HEK293 (cell line): ENCODE results near the gene ITGB3.

Source experiments
- FEZF1 ChIP-seq: fragments of 450-650 bp; formaldehyde crosslinking; IDR thresholded peaks from 2 replicates; pipeline ENCODE4 v1.5.1; 2016; ENCODE audit warnings: missing biosample characterization, missing genetic modification characterization
- GLI2 ChIP-seq: fragments of 450-650 bp; formaldehyde crosslinking; IDR thresholded peaks from 2 replicates; pipeline ENCODE4; 2017; ENCODE audit warnings: missing biosample characterization, missing genetic modification characterization, low read depth, borderline replicate concordance
- PRDM1 ChIP-seq: fragments of 450-650 bp; formaldehyde crosslinking; IDR thresholded peaks from 2 replicates; pipeline ENCODE4; 2016; ENCODE audit warnings: missing biosample characterization, missing genetic modification characterization
- PRDM2 ChIP-seq: fragments of 450-650 bp; formaldehyde crosslinking; IDR thresholded peaks from 2 replicates; pipeline ENCODE4 v1.5.1; 2016; ENCODE audit warnings: missing biosample characterization, missing genetic modification characterization, borderline replicate concordance
- SP7 ChIP-seq: fragments of 450-650 bp; formaldehyde crosslinking; IDR thresholded peaks from 2 replicates; pipeline ENCODE4 v1.5.1; 2016; ENCODE audit warnings: missing biosample characterization, missing genetic modification characterization
- ZFP37 ChIP-seq: fragments of 450-650 bp; formaldehyde crosslinking; IDR thresholded peaks from 2 replicates; pipeline ENCODE4 v1.5.1; 2016; ENCODE audit warnings: missing biosample characterization, missing genetic modification characterization
- ZFP41 ChIP-seq: fragments of 450-650 bp; formaldehyde crosslinking; IDR thresholded peaks from 2 replicates; pipeline ENCODE4 v1.5.1; 2016; ENCODE audit warnings: missing biosample characterization, missing genetic modification characterization, borderline replicate concordance
- ZNF2 ChIP-seq: fragments of 450-650 bp; formaldehyde crosslinking; IDR thresholded peaks from 2 replicates; pipeline ENCODE4 v1.5.1; 2016; ENCODE audit warnings: missing biosample characterization, missing genetic modification characterization
- ZNF211 ChIP-seq: fragments of 450-650 bp; formaldehyde crosslinking; IDR thresholded peaks from 2 replicates; pipeline ENCODE4 v1.5.1; 2016; ENCODE audit warnings: low read depth, missing biosample characterization, missing genetic modification characterization
- ZNF26 ChIP-seq: fragments of 450-650 bp; formaldehyde crosslinking; IDR thresholded peaks from 2 replicates; pipeline ENCODE4 v1.5.1; 2016; ENCODE audit warnings: missing biosample characterization, missing genetic modification characterization
- ZNF530 ChIP-seq: fragments of 450-650 bp; formaldehyde crosslinking; IDR thresholded peaks from 2 replicates; pipeline ENCODE4 v1.5.1; 2016; ENCODE audit warnings: low read depth, missing biosample characterization, missing genetic modification characterization
- ZNF585B ChIP-seq: fragments of 450-650 bp; formaldehyde crosslinking; IDR thresholded peaks from 2 replicates; pipeline ENCODE4 v1.5.1; 2016; ENCODE audit warnings: missing biosample characterization, missing genetic modification characterization
- ZNF645 ChIP-seq: fragments of 450-650 bp; formaldehyde crosslinking; IDR thresholded peaks from 2 replicates; pipeline ENCODE4; 2016; ENCODE audit warnings: missing biosample characterization, missing genetic modification characterization
- ZNF701 ChIP-seq: fragments of 450-650 bp; formaldehyde crosslinking; IDR thresholded peaks from 2 replicates; pipeline ENCODE4 v1.5.1; 2016; ENCODE audit warnings: missing biosample characterization, missing genetic modification characterization
- ZNF707 ChIP-seq: fragments of 450-650 bp; formaldehyde crosslinking; IDR thresholded peaks from 2 replicates; pipeline ENCODE4 v1.5.1; 2016; ENCODE audit warnings: missing biosample characterization, missing genetic modification characterization
- ZNF747 ChIP-seq: fragments of 450-650 bp; formaldehyde crosslinking; IDR thresholded peaks from 2 replicates; pipeline ENCODE4 v1.5.1; 2016; ENCODE audit warnings: missing biosample characterization, missing genetic modification characterization
- ZNF791 ChIP-seq: fragments of 450-650 bp; formaldehyde crosslinking; IDR thresholded peaks from 2 replicates; pipeline ENCODE4 v1.5.1; 2016; ENCODE audit warnings: missing biosample characterization, missing genetic modification characterization
- ZNF792 ChIP-seq: fragments of 450-650 bp; formaldehyde crosslinking; IDR thresholded peaks from 2 replicates; pipeline ENCODE4 v1.5.1; 2016; ENCODE audit warnings: missing biosample characterization, missing genetic modification characterization
- ZNF837 ChIP-seq: fragments of 450-650 bp; formaldehyde crosslinking; IDR thresholded peaks from 2 replicates; pipeline ENCODE4 v1.5.1; 2016; ENCODE audit warnings: missing biosample characterization, missing genetic modification characterization
- TF ChIP-seq, protein P1 (sequence below): fragments of 450-650 bp; formaldehyde crosslinking; conservative IDR thresholded peaks from 2 replicates; pipeline ENCODE4 v1.5.1; 2016; ENCODE audit warnings: low read depth, missing biosample characterization, missing genetic modification characterization
- TF ChIP-seq, protein P2 (sequence below): fragments of 450-650 bp; formaldehyde crosslinking; IDR thresholded peaks from 2 replicates; pipeline ENCODE4 v1.5.1; 2016; ENCODE audit warnings: missing biosample characterization, missing genetic modification characterization

ITGB3 gene

GRCh38 chr17:47253541-47254402 lies at the start of gene ITGB3 (continued):
- no peak for TF ChIP-seq ZNF645 (tag by site-specific recombination)
- TF ChIP-seq PRDM1 (tag by site-specific recombination): no peak
- no peak for TF ChIP-seq ZFP41 (tag by site-specific recombination)
- TF ChIP-seq ZNF211: no peak
- no peak for TF ChIP-seq ZNF530 (tag by site-specific recombination)
- TF ChIP-seq ZNF585B: no peak
- TF ChIP-seq, protein P1, sequence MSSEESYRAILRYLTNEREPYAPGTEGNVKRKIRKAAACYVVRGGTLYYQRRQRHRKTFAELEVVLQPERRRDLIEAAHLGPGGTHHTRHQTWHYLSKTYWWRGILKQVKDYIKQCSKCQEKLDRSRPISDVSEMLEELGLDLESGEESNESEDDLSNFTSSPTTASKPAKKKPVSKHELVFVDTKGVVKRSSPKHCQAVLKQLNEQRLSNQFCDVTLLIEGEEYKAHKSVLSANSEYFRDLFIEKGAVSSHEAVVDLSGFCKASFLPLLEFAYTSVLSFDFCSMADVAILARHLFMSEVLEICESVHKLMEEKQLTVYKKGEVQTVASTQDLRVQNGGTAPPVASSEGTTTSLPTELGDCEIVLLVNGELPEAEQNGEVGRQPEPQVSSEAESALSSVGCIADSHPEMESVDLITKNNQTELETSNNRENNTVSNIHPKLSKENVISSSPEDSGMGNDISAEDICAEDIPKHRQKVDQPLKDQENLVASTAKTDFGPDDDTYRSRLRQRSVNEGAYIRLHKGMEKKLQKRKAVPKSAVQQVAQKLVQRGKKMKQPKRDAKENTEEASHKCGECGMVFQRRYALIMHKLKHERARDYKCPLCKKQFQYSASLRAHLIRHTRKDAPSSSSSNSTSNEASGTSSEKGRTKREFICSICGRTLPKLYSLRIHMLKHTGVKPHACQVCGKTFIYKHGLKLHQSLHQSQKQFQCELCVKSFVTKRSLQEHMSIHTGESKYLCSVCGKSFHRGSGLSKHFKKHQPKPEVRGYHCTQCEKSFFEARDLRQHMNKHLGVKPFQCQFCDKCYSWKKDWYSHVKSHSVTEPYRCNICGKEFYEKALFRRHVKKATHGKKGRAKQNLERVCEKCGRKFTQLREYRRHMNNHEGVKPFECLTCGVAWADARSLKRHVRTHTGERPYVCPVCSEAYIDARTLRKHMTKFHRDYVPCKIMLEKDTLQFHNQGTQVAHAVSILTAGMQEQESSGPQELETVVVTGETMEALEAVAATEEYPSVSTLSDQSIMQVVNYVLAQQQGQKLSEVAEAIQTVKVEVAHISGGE: peak; percentile 17; the same call in 1 of the 2 replicates
- TF ChIP-seq GLI2: no peak
- no peak for TF ChIP-seq ZNF747 (tag by site-specific recombination)
- TF ChIP-seq ZNF26 (tag by site-specific recombination): no peak
- TF ChIP-seq ZNF791 (tag by site-specific recombination): no peak
- no peak for TF ChIP-seq FEZF1
- TF ChIP-seq, protein P2, sequence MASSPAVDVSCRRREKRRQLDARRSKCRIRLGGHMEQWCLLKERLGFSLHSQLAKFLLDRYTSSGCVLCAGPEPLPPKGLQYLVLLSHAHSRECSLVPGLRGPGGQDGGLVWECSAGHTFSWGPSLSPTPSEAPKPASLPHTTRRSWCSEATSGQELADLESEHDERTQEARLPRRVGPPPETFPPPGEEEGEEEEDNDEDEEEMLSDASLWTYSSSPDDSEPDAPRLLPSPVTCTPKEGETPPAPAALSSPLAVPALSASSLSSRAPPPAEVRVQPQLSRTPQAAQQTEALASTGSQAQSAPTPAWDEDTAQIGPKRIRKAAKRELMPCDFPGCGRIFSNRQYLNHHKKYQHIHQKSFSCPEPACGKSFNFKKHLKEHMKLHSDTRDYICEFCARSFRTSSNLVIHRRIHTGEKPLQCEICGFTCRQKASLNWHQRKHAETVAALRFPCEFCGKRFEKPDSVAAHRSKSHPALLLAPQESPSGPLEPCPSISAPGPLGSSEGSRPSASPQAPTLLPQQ (tag by site-specific recombination): no peak
- TF ChIP-seq SP7 (tag by site-specific recombination): peak; percentile 37; the same call in 1 of the 2 replicates
- no peak for TF ChIP-seq ZFP37 (tag by site-specific recombination)
- no peak for TF ChIP-seq ZNF707
- no peak for TF ChIP-seq PRDM2 (tag by site-specific recombination)
- TF ChIP-seq ZNF2 (tag by site-specific recombination): no peak
- TF ChIP-seq ZNF792 (tag by site-specific recombination): no peak
- no peak for TF ChIP-seq ZNF837
- TF ChIP-seq ZNF701: no peak
